Measurements from ENCODE around the gene GINS1. TPM values are rescaled to one million over a fixed set of nuclear protein-coding genes. Genes with fewer than 3 reads are reported as not detected.

GINS1 gene
- total RNA-seq, 1 experiment from 2014 or later, result 74.3 TPM

DNA sequence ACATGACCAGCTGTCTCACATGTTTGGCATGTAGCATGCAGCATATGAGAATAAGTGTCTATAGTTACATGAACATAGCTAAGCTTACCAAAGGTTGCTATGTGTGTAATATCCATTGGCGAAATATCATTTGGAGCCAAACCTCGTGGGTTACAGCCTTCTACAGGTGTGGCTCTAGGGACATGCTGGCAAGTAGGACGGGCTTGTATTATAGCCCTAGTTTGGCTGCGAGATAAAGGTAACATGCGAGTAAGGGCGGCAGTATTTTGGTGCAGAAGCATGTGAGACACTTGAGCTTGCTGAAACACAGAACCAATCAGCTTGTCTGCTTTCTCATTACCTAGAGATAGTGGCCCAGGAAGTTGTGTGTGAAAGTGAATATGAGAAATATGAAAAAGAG lies 10.4 kb upstream of the GINS1 start:
- Mint-ChIP-seq H3K4me1 (peaks cover 5 to 10% of the 10 kb centered on the region in 2 experiments; a peak in 3 of 4 replicates), H3K27ac (no peak overlapping the region)

More for the DNA sequence above, 10.4 kb upstream of the GINS1 start:
- no peak overlapping the region for H3K56ac ChIP-seq (ENCODE audit: insufficient read length, low read depth, low read length)
- no peak overlapping the region for H4K8ac ChIP-seq (replicated peaks; ENCODE audit: insufficient read length, low read depth, low read length)
- H4K5ac ChIP-seq (ENCODE audit: insufficient read length, low read depth, low read length), result no peak overlapping the region
- no peak overlapping the region for H2BK15ac ChIP-seq (ENCODE audit: low read depth, low read length)
- H3K14ac ChIP-seq (ENCODE audit: insufficient read depth, low read length), result no peak overlapping the region
- no peak overlapping the region for H3T11ph ChIP-seq (ENCODE audit: low read length)
- H3K23ac ChIP-seq (ENCODE audit: insufficient read length, low read depth, low read length), result no peak overlapping the region
- no peaks in the 10 kb centered on the region for H3K4me1 ChIP-seq (ENCODE audit: insufficient read depth, low read length)
- Mint-ChIP-seq H3K27me3 (ENCODE audit: low read depth) (peaks cover 2% of the 10 kb centered on the region; the same call in 1 of the 2 replicates), H3K4me3 (no peak overlapping the region), H3K9me3 (peaks cover 7 to 10% of the 10 kb centered on the region in 2 experiments), H3K36me3 (ENCODE audit: insufficient read depth in 1 of 3, low read depth in 3 of 3) (peaks cover 0 to 10% (median 2%) of the 10 kb centered on the region in 3 experiments; a peak in 1 of 7 replicates)
- H3K27me3 ChIP-seq (ENCODE audit: insufficient read depth, low read length), result no peaks in the 10 kb centered on the region
- no peak overlapping the region for H4K91ac ChIP-seq (ENCODE audit: insufficient read length, low read depth, low read length)
- H3K4me2 ChIP-seq (ENCODE audit: insufficient read depth, insufficient read length, low read length), result no peak overlapping the region
- no peaks in the 10 kb centered on the region for H4K20me1 ChIP-seq (ENCODE audit: control insufficient read depth, insufficient read depth, insufficient read length)
- no peaks in the 10 kb centered on the region for H3K23me2 ChIP-seq (ENCODE audit: insufficient read length, low read depth, low read length, poor library complexity, severe bottlenecking)
- H3K4ac ChIP-seq (ENCODE audit: low read depth, low read length), result no peak overlapping the region
- no CpG with 5 or more reads among the region's 6 CpGs for WGBS (ENCODE audit: extremely low coverage, insufficient read length, low lambda C conversion rate)
- H2AK5ac ChIP-seq (ENCODE audit: insufficient read length, low read length), result no peak overlapping the region
- no peak for TF ChIP-seq CTCF (conservative IDR thresholded peaks at IDR 0.05)
- no peak overlapping the region for H2BK5ac ChIP-seq (ENCODE audit: insufficient read length, low read length)
- no peak overlapping the region for H3K9ac ChIP-seq (ENCODE audit: extremely low read depth, insufficient read length, low read length)
- peaks cover 2% of the 10 kb centered on the region for H3K9me3 ChIP-seq (ENCODE audit: control insufficient read depth, low read depth, low read length)
- no peaks in the 10 kb centered on the region for H3K79me2 ChIP-seq (ENCODE audit: insufficient read depth, low read length)
- H2BK120ac ChIP-seq (ENCODE audit: low read depth, low read length, poor library complexity, severe bottlenecking), result no peak overlapping the region
- H2BK20ac ChIP-seq (ENCODE audit: low read depth, low read length, poor library complexity, severe bottlenecking), result no peak overlapping the region
- no peak overlapping the region for H2AFZ ChIP-seq (ENCODE audit: low read length)
- H3K18ac ChIP-seq (ENCODE audit: insufficient read length, low read depth, low read length), result no peak overlapping the region
- H2BK12ac ChIP-seq (ENCODE audit: insufficient read length, low read depth, low read length), result no peak overlapping the region
- H3K79me1 ChIP-seq (ENCODE audit: insufficient read depth, low read depth, low read length, poor library complexity, severe bottlenecking), result no peaks in the 10 kb centered on the region
- no peak overlapping the region for H3K27ac ChIP-seq (ENCODE audit: insufficient read length, low read depth, low read length)
- no peak for DNase-seq
